ENCODE data around the gene SKIC8. TPM values are rescaled to one million over a fixed set of nuclear protein-coding genes. Genes with fewer than 3 reads are reported as not detected.

The SKIC8 gene
- total RNA-seq, 1 donor from 2014 or later, result 95.4 TPM

GRCh38 chr15:78292219-78292618 lies 7.2 kb downstream of the SKIC8 start:
- DNase-seq (ENCODE audit: low read depth, low spot score), result no peak

GRCh38 chr15:78291698-78292097 lies 7.7 kb downstream of the SKIC8 start:
- DNase-seq (ENCODE audit: low read depth, low spot score), result no peak

- DNase-seq (ENCODE audit: low read depth, low spot score), result no peak
These were observed 8.4 kb downstream of the SKIC8 start for GRCh38 chr15:78291052-78291451.

GRCh38 chr15:78290222-78290621 lies 9.2 kb downstream of the SKIC8 start:
- no peak for DNase-seq (ENCODE audit: low read depth, low spot score)

- no peak for DNase-seq (ENCODE audit: low read depth, low spot score)
These were observed 14.7 kb downstream of the SKIC8 start for GRCh38 chr15:78284758-78285157.

GRCh38 chr15:78282324-78282723 lies 17.1 kb downstream of the SKIC8 start:
- DNase-seq (ENCODE audit: low read depth, low spot score), result no peak

- no peak for DNase-seq (ENCODE audit: low read depth, low spot score)
These were observed 18.9 kb downstream of the SKIC8 start for GRCh38 chr15:78280319-78281072.

GRCh38 chr15:78276064-78276943 lies 23.1 kb downstream of the SKIC8 start:
- DNase-seq (ENCODE audit: low read depth, low spot score), result no peak

GRCh38 chr15:78274994-78275393 lies 24.4 kb downstream of the SKIC8 start:
- no peak for DNase-seq (ENCODE audit: low read depth, low spot score)

- no peak for DNase-seq (ENCODE audit: low read depth, low spot score)
These were observed 26.6 kb downstream of the SKIC8 start for GRCh38 chr15:78272776-78273175.

GRCh38 chr15:78272316-78272715 lies 27.1 kb downstream of the SKIC8 start:
- no peak for DNase-seq (ENCODE audit: low read depth, low spot score)

GRCh38 chr15:78266806-78267205 lies 32.6 kb downstream of the SKIC8 start:
- no peak for DNase-seq (ENCODE audit: low read depth, low spot score)

- DNase-seq (ENCODE audit: low read depth, low spot score), result no peak
These were observed 33.2 kb downstream of the SKIC8 start for GRCh38 chr15:78266229-78266628.

GRCh38 chr15:78265752-78266224 lies 33.6 kb downstream of the SKIC8 start:
- no peak for DNase-seq (ENCODE audit: low read depth, low spot score)

- no peak for DNase-seq (ENCODE audit: low read depth, low spot score)
These were observed 34.3 kb downstream of the SKIC8 start for GRCh38 chr15:78265137-78265460.

- DNase-seq (ENCODE audit: low read depth, low spot score), result no peak
These were observed 34.9 kb downstream of the SKIC8 start, which contains the start of gene DNAJA4 for GRCh38 chr15:78264304-78265136. Gene DNAJA4 (plus strand): TSS chr15:78264562. CDS start chr15:78264764, 202 bp downstream.

- no peak for DNase-seq (ENCODE audit: low read depth, low spot score)
These were observed 35.5 kb downstream of the SKIC8 start for GRCh38 chr15:78263907-78264303.

GRCh38 chr15:78263351-78263781 lies 36.0 kb downstream of the SKIC8 start:
- DNase-seq (ENCODE audit: low read depth, low spot score), result no peak

- no peak for DNase-seq (ENCODE audit: low read depth, low spot score)
These were observed 38.3 kb downstream of the SKIC8 start for GRCh38 chr15:78261062-78261461.

GRCh38 chr15:78260489-78260888 lies 38.9 kb downstream of the SKIC8 start:
- no peak for DNase-seq (ENCODE audit: low read depth, low spot score)

- no peak for DNase-seq (ENCODE audit: low read depth, low spot score)
These were observed 40.2 kb downstream of the SKIC8 start for GRCh38 chr15:78259232-78259631.

GRCh38 chr15:78257681-78258080 lies 41.7 kb downstream of the SKIC8 start:
- no peak for DNase-seq (ENCODE audit: low read depth, low spot score)

All from pulmonary artery endothelial cell (primary cell).